Inflammatory macrophage treated with lipopolysaccharide for 1 hour (primary cell): ENCODE measurements around the gene LRRC4C.

Experiments
- DNase-seq, 2 donors: peaks; one replicate each; pipeline ENCODE4 v3.0.0-alpha.2; 2020 to 2022

LRRC4C gene

DNA sequence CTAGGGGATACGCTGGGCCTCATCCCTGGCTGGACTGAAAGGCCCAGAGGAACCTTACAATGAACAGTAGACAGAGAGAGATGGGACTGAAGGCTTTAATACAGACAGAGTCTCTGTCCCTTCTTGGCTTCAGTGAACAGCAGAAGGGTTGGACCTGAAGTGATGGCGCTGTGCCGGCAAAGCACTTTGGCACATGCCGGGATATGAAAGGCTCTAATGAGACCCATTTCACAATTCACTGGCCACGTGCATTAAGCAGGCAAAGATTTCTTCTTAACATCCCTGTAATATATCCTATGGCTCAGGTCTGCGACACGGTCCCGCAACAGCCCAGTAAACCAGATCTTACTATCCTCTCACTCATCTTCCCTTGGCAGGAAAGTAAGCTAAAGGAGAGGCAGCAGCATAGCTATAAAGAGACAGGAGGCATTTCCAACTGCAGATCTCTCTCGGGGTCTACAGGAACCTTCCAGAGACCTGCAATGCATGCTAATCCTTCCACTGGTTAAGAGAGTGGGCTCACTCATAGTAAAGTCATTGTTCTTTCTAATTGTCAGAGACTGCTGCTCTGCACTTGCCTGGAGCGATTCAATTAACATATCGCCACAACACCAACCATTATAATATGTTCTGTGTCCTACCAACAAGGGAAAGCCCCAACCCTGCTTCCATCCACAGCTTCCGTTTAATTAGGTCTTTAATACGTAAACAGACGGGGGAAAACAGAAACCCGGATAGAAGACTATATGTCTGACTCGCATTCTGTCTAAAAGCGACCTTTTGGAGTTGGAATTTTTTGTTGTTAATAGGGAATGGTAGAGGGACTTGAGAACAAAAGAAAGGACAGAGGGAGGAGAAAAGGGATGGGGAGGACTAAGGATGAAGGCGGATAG, 1179.0 kb downstream of the LRRC4C start:
- DNase-seq, result no peak

DNA sequence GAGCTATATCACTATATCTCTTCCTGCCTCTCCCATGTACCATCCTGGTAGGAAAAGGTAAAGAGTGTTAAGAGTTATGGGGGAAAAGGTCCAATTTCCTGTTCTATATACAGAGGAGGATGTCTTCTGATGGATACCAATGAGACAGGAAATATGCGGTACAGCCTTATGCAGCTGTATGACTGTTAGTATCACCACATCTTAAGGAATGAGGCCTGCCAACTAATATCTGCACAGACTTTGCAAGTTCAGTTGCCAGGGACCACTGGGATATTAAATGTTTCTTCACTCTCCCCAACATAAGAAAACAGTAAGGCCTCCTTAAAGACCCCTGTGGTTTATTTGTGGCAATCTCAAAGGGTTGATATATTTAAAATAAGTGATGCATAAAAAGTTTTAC, 1182.5 kb downstream of the LRRC4C start:
- no peak for DNase-seq

DNA sequence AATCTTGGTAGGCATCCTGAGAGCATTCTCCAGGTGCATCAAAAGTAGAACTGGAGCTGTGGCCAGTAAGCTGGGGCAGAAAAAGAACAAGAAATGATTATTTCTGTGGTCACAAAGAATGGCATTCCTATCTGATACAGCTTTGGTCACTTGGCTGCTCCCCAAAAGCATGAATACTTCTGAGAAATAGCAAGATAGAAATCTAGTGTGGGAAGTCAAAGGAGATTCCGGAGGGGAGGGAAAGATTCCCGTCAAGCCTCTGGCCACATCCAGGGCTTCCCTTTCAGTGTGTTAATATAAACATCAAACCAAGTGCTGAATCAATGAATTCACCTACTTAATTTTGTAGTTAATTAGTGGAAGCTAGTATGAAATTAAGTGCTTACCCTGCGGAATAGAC, 1185.4 kb downstream of the LRRC4C start:
- DNase-seq, result no peak

DNA sequence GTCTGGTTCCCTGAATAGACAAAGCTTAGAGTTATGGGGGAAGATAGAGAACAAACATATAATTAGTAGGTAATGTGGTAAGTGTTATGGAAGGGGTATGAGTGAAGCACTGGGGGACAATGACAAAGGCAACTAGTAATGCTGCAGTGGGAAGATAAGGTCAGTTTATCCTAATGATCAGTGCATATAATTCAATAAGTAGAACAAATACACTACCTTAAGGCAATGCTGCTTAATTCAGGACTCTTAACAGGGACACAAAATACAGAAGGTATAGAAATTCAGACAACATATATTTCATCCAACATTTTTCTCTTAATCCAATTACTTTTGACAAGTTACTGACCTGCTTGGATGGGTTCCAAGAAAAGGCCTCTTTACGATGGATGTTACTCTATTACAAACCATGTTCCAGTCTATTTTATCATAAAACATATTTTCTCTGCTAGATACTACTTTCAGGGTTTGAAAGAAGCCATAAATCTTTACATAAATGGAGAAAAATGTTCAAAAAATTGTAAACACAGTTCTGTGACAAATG, 1186.2 kb downstream of the LRRC4C start:
- no peak for DNase-seq

DNA sequence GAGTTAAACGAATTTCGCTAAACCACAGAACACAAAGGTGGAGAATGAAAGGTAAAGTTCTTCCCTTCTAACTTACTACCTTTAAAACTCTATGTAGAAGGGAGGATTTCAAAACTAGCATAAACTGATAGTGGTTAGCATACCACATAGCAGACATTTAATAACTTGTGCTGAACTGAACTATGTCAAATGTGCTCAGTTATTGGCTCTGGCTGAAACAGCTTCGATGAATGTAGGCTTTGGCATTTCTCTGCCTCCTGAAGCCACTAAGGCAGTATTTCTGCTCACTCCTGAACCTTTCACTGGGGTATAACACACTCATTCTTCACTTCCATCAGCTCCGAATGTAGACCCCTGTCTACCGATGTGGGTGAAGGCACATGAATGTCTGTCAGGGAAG, 1188.1 kb downstream of the LRRC4C start:
- DNase-seq, result no peak

DNA sequence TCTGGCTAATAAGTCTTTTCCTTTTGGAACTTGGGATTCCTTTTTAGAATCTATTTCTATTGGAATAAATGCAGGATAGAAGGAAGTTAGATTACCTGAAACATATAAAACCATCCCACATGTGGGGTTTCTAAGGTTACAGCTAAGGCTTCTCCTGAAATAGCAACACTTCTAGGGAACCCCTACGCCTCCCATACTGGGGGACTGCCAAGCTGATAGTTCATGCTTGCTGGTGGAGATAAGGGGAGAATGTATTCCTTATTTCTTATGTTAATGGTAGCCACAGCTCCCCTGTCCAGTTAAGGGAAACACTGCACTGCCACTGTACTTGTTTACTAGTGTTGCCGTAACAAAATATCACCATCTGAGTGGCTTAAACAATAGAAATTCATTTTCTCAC, 1189.6 kb downstream of the LRRC4C start:
- no peak for DNase-seq

DNA sequence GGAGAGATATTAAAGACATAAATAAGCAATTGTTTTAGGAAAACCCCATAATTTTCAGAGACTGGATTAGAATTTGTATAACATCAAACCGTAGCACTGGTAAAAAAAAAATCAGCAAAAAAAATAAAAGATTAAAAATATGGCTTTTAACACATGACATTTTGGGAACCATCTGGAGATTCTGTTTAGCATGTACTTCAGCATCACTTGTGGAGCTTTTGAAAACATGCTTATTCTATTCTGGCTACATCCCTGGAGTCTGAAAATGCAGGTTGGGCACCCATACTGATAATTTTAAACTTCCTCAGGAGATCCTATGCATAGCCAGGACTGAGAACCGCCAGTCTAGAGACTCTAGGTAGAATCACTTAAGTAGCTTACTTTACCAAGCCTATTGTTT, 1190.9 kb downstream of the LRRC4C start:
- no peak for DNase-seq

DNA sequence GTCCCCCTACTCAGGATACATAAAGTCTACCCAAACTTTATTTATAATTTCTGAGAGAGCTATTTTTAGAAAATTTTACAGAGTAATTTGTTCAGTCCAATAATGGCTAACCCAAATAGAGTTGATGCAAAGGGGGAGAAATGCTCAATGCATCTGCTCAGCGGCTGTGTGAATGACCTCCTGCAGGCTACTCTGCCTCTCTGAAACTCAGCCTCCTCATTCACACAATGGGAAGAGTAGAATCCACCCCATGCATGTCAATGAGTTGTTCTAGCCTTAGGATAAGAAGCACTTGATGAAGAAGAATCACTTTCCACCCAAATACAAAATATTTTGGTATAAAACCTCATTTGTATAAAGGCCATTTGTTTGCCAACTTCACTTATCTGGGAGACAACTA, 1204.0 kb downstream of the LRRC4C start:
- no peak for DNase-seq

DNA sequence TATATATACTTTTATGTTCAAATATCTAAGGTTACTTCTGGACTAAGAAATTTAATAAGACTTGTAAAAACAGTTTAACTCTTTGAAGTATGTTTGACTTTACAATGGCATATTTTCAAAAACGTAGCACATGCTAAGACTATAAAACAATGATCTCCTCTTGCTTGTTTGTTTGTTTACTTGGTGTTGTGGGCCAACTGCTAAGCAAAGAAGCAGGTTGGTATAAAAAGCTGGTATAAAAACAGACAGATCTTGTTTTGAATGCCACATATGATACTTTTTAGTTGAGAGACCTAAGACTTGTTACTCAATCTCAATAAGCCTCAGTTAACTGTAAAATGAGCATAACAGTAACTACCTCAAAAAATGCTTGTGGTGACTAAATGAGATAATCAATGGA, 1206.3 kb downstream of the LRRC4C start:
- no peak for DNase-seq

DNA sequence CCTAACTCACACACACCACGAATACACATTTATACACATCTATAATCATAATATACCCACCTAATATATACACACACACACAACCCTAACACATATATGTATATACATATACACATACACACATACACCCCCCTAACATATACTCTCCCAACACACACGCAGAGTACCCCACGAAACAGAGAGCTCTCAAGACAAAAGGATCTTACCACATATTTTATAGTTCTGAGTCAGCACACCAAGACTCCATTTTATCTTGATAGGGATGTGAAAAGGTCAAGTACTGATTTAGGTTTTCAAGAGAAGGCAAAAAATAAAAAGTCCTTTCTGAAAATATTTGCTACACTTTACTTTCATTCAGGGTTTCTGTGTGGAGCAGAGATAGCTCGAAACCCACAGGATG, 1207.2 kb downstream of the LRRC4C start:
- no peak for DNase-seq

DNA sequence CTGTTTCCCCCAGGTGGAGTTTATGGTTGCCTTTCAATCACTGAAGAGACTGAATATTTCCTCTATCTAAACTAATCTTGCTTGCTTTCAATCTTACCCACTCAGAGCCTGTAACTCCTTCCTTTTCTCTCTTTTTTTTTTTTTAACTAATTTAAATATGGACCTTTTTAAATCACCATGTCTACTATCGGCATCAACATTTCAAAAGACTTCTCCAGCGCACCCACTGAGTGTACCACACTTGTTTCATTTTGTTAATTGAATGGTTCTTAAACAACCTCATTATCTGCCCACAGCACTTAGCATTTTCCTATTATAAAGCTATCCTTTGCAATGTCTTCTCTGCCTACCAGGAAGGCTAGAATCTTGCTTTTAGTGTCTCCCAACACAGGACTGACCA, 1212.5 kb downstream of the LRRC4C start:
- DNase-seq, result no peak

DNA sequence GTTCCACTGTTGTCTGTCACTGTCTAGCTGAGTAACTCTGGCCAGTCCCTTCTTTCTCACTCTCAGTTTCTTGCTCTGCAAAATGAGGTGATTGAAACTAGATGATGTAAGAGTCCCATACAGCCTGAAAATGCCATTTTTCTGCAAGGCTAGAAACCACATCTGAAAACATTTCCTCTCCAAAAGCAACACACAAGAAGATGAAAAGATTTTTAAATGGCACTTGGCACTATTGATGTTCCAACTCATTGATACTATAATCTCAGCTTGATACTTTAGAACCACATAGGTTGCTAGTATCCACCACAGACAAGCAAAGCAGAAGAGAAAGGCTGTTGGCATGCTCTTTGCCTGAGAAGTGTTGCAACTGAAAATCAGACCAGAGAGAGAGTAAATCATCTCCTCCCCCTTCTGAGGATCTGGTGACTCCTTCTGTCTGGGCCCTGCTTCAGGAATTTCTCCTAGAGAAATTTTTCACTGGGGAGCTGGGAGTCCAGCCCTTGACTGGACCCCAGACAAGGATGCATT, 1217.9 kb downstream of the LRRC4C start:
- DNase-seq, result no peak

DNA sequence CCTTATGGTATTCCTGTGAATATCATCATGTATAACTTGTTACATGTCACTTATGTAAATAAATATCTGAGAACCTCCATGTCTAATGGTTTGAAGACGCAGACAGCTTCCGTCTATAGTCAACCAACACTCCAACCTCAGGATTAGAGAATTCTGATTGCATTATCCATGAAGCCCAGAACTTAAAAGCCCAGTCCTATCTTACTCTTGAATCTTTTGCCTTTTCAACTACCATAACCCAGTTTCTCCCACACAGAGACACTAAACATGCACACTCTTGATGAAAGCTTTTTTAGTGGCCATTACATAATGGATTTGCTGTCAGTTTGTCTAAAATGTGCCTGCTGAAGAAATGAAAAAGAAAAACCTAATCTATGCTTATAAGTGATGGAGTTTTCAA, 1219.2 kb downstream of the LRRC4C start:
- no peak for DNase-seq

DNA sequence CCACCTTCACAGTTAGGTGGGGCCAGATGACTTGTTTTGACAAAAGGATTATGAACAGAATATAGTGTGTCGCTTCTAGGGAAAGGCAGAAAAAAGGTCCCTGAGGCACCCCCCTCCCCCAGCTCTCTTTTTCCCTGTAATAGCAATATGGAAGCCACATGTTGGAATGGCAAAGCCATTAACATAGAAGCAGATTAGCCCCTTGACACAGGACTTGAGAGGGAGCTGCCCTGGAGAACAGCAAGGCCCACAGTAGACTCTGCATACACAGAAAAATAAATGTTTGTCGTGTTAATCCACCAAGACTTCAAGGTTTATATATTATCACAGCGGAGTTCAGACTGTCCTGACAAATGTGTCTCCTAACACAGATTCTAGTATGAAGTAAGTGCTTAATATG, 1222.9 kb downstream of the LRRC4C start:
- no peak for DNase-seq

DNA sequence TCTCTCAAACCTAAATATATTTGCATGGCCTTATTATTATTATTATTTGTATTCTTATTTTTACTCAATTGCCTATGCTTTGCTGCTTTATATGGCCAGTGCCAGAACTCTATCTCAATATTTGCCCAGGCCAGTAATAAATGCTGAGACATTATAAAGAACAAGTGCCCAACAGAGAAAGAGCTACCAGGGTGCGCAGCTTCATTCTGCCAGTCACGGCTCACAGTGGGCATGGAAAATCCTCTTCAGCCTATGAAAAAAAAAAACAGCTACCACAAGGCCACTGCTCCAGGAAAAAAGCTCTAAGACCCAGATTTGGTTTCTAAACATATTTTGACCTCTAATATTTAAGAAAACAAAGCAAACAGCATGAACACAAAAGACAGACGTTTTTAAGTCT, 1223.6 kb downstream of the LRRC4C start:
- no peak for DNase-seq

DNA sequence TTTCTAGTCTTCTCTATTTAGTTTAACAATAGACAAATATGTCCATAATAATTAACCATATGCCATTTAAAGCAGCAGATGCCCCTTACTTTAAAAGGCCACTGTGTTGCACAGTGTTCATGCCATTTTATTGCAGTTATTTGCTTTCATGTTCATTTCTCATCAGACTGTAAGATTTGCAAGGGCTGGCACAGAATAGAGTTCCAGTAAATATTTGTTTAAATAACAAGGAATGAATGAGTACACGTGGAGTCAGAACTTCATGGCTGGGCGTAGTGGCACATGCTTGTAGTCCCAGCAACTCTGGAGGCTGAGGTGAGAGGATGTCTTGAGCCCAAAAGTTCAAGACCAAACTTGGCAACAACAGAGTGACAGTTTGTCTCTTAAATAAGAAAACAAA, 1228.6 kb downstream of the LRRC4C start:
- no peak for DNase-seq

DNA sequence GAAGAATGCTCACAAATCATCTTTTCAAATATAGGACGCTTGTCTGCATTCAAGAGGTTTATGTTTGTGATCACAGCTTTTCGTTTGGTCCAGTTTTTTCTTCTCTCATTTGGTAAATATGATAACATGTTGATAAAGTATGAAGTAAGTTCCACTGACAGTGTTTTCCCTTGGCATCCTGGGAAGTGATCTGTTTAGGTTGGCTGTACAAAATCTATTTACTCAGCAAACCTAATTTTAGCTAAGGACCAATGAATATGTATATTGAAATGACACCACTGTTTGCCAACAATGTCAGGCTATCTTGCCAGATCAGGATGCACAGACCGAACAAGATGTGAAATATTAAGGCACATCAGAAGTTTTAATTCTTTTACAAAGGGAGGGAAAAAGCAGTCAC, 1230.8 kb downstream of the LRRC4C start:
- DNase-seq, result no peak

DNA sequence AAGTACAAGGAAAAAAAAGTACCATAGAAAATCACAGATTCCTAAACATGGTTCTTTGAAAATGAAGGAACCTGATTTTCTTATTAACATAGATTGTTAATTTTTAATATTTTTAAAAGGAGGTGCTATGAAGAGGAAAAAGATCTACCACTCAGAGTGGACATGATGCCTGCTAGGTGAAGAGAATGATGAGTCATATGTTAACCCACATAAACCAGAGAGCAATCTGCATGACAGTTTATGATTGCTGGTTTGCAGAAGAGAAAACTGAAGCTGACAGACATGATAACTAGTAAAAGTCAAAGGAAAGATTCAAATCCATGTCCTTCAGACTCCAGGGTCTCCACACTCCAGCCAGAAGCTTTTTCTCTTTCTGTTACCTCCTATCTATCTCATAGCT, 1231.7 kb downstream of the LRRC4C start:
- DNase-seq, result no peak

DNA sequence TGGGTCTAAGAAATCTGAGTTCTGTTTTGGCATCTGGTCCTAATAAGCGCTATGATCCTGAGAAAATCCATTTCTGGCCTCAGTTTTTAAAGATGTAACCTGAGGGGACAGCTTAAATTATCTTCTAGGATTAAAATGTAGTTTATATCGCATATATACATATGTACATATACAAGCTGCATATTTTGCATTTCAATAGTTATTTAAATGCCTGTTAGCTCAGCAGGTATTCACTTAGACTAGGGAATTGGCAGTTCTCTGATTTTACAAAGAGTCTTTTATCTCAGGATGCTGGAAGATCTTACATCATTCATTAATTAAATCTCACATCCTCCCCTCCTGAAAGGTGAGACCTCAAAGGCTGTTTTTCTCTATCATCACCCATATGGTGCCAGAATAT, 1232.8 kb downstream of the LRRC4C start:
- no peak for DNase-seq

DNA sequence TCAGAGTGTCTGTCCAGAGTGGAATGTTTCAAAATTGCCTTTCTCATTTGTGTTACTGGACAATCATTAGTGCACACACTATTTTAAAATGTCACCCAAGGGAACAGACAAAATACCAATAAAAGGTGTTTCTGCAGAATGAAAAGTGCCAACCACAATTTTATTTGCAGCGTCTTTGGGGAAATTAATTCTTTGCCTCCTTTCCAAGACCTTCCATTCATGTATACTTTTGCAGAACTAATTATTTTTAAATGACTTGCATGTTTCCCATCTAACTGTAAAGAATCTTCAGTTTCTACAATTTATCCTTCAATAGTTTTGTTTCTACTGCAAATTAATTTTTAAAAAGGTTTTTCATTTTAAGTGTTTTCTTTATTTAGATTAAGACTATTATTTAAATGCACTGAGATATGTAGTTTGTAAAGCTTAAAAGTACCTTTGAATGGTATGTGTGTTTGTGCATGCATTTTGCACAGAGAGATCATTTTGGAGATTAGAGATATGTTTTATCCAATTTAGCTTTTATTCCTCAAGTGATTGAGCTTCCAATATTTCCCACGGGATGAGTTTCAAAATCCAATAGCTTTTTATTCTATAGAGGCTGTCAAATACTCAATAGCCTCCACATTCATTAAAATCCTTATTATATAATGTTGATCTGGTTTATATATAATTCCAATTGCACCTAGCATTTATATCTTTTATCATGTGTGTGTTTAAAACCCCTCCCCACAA, 1235.7 kb downstream of the LRRC4C start:
- no peak for DNase-seq

DNA sequence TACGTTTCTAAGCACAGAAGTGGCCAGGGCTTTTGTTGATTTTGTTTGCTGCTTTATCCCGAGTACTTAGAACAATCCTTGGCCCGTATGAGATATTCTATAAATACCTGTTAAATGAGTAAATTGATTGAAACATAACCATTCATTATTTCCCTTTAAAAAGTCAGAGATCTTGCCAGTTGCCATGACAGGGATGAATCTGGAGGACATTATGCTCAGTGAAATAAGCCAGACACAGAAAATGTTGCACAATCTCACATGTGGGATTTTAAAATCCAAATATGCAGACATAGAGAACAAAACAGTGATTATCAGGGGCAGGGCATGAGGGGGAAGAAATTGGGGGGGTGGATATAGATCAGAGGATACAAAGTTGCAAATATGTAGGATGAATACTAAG, 1240.1 kb downstream of the LRRC4C start:
- no peak for DNase-seq

DNA sequence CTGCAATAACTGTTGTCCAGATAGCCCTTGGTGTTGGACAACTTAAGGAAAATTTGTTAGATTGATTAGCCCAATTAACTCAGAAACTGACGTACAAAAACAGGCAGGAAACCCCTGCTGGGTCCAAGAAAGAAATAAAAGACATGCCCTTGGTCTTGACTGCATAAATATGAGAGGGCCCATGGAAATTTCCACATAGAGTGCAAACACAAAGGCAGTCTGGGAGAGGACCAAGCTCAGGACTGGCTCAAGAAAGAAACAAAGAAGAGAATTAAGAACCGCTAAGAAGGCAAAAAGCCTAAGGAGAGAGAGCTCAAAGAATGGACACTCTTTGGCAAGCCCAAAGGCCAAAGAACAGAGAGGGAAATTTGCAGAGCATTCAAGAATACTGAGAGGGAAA, 1243.9 kb downstream of the LRRC4C start:
- DNase-seq, result no peak

DNA sequence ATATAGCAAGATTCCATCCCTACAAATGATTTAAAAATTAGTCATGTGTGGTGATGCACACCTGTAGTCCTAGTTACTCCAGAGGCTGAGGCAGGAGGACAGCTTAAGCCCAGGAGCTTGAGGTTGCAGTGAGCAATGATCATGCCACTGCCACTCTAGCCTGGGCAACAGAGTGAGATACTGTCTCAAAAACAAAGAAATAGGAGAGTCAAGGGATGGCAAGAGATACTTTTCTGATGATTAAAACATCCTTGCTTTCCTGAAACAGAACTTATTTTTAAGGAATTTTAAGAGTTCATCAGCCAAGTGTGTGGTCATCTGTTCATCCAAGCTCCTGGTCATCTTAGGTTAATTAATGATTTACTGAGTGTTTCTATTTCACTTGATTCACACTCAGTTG, 1252.0 kb downstream of the LRRC4C start:
- DNase-seq, result no peak

DNA sequence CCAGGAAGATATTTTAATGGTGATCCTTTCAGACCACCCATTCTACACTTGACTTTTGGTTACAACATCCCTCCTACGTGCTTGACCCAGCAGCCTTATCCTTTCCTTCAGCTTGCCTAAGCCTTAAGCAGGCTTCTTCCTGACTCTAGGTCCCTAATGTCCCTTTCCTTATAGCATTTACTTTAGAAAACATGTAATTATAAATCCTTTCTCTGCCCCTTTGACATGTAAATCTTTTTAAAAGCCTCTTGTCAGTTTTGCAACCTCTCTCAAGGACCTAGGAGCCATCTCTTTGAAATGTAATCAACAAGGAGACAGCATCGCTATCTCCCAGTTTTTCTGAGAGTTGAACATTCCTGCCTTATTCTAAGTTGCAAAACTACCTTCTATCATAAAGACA, 1255.2 kb downstream of the LRRC4C start:
- DNase-seq, result no peak
